Retinal pigment epithelial cell (primary cell): Measurements from ENCODE around the gene RPS29.

ENCODE experiments used
- DNase-seq: peaks from one replicate; pipeline ENCODE4 v3.0.0-alpha.2; 2010; ENCODE audit warnings: low read depth
- H3K4me3 ChIP-seq: 2 replicates; pipeline ENCODE4 v1.5.1; 2011; ENCODE audit warnings: mild to moderate bottlenecking, low read length, control low read depth, moderate library complexity
- TF ChIP-seq, protein P1 (sequence below): conservative IDR thresholded peaks from 2 replicates; pipeline ENCODE4 v1.5.1; 2011; ENCODE audit warnings: low read depth, low read length, control low read depth, inconsistent platforms

Gene RPS29

DNA sequence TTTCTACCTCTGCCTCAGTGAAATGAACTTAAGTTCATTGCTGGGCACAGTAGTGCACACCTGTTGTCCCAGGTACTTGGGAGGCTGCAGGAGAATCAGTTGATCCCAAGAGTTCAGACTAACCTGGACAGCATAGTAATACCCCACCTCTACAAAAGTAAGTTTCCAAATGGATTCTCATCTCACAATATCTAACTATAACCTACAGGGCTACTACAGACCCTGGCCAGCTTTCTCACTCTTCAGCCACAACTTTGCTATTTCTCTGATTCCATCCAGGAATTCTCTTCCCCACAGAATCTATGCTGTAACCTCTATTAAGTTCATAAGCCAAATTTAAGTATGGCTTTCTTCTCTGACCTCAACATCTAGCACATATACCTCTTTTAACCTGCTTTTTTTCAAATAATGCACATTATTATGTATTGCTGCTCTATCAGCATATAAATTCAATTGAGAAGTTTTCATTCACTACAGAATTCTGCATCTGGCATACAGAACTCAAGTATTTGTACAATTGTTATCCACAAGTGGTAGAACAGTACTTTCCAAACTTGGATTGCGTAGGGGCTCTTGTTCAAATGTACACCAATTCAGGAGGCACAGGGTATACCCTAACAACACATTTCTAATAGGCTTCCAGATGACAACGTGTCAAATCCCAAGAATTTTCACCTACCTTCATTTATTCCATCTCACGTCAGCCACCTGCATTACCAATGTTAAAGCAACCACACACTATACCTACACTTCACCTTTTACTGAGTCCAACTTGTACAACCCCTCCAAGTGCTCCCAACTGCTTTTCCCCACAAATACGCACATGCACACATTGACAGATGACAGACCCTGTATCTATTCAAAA lies 3.8 kb downstream of the RPS29 start:
- no peak overlapping the region for H3K4me3 ChIP-seq
- no peak for DNase-seq
- TF ChIP-seq, protein P1, sequence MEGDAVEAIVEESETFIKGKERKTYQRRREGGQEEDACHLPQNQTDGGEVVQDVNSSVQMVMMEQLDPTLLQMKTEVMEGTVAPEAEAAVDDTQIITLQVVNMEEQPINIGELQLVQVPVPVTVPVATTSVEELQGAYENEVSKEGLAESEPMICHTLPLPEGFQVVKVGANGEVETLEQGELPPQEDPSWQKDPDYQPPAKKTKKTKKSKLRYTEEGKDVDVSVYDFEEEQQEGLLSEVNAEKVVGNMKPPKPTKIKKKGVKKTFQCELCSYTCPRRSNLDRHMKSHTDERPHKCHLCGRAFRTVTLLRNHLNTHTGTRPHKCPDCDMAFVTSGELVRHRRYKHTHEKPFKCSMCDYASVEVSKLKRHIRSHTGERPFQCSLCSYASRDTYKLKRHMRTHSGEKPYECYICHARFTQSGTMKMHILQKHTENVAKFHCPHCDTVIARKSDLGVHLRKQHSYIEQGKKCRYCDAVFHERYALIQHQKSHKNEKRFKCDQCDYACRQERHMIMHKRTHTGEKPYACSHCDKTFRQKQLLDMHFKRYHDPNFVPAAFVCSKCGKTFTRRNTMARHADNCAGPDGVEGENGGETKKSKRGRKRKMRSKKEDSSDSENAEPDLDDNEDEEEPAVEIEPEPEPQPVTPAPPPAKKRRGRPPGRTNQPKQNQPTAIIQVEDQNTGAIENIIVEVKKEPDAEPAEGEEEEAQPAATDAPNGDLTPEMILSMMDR = no peak

DNA sequence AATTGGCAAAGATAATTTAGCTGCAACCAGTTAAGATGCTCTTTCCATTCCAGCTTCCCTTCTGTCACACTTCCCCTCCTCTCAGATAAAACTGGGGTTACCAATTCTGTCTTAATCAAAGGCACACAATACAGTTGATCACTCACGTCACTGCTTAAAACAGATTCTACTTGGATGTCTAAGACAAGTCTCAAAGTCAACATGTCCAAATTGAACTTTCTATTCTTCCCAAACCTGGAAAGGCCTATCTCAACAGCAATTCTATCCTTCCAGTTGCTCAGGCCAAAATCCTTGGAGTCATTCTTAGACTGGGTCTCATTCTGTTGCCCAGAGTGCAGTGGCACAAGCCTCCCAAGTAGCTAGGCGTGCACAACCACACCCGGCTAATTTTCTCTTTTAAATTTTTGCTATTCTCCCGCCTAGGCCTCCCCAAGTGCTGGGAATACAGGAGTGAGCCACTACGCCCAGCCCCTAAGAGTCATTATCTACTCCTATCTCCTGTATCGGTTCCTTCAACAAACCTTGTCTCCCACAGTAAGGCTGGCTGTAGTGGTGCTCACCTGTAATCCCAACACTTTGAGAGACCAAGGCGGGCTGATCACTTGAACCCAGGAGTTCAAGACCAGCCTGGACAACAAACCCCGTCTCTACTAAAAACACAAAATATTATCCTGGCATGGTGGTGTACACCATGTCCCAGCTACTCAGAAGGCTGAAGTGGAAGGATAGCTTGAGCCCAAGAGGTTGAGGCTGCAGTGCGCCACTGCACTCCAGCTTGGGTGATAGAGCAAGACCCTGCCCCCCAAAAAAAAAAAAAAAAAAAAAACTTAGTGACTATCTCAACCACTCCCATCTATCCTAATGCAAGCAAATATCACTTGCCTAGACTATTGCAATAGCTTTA lies 4.7 kb downstream of the RPS29 start:
- DNase-seq = no peak
- H3K4me3 ChIP-seq = no peak overlapping the region
- TF ChIP-seq, protein P1 = no peak

DNA sequence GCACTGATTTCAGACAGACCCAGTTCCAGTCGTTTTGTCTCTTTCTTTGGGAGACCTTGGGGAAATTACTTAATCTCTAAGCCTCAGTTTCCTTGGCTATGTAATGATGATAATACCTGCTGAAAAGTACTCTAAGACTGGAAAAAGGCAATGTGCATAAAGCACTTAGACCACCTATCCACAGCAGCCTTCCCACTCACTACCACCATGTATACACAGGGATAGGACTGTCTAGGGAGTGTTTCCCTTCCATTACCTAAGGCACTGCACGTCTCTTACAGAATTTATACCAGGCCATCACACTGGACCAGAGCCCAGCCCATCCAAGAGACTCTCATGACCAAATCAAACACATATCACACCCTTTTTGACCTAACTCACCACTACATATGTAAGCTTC lies 6.3 kb downstream of the RPS29 start:
- TF ChIP-seq, protein P1 = no peak
- H3K4me3 ChIP-seq = no peak overlapping the region
- DNase-seq = no peak

DNA sequence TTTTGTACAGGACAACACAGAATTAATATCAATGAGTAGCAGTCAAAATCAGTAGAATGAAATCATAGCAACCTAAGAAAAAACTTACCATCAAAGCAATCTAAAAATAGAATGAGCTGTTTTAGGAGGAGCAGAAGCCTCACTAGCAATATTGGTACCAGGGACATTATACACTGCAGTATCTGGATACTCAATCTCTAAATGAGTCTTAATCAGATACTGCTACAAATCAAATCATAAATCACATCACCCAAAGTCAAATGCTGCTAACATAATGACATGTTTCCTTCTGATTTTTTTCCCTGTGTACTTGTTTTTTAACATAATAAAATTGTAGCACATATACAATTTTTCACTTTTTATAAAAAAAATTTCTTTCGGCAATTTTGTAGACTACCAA lies 8.0 kb downstream of the RPS29 start:
- TF ChIP-seq, protein P1 = no peak

DNA sequence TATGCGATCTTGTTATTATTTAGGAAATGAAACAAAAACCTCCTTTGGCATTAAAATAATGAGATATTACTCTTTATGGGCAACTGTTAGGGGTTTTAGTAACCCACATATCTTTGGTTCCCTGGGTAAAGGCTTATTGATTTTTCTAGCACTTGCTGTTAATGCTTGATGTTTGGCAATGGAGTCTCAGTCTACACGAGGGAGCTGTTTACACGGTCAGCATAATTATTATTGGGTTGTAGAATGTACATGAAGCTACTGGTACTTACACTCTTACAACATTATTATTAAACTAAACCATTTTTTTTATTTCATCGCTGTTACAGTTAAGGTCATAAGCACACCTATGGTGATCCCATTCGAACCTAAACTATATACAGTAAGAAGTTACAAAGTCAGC lies 12.1 kb downstream of the RPS29 start:
- TF ChIP-seq, protein P1 = no peak
- DNase-seq = no peak
- H3K4me3 ChIP-seq = no peak overlapping the region

More for the DNA sequence above, 8.0 kb downstream of the RPS29 start:
- no peak overlapping the region for H3K4me3 ChIP-seq
- no peak for DNase-seq

DNA sequence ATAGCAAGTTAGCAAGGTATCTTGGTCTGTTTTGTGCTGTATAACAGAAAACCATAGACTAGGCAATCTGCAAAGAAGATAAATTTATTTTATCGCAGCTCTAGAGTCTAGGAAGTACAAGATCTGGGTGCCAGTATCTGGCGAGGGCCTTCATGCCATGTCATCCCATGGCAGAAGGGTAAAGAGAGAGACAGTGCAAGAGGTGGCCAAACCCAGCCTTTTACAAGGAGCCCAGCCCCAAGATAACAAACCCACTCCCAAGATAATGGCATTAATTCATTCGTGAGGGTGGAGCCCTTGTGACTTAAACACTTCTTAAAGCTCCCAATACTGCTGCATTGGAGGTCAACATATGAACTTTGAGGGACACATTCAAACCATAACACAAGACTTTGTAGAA lies 16.9 kb downstream of the RPS29 start:
- TF ChIP-seq, protein P1 = no peak
- no peak overlapping the region for H3K4me3 ChIP-seq
- DNase-seq = no peak
